GM12878 (cell line): ENCODE data around the gene HDAC9. TPM values are rescaled to one million over a fixed set of nuclear protein-coding genes. Genes with fewer than 3 reads are reported as not detected.

Experiments used
- ATAC-seq: fragments of 200-7000 bp; cut with Tn5 transposase; 3 replicates; pipeline ENCODE4 v1.9.1; 2020; ENCODE audit warnings: mild to moderate bottlenecking, moderate library complexity
- BruUV-seq: library from RNA; stranded (reverse); fragments of 400-500 nt; replicated peaks from 2 replicates; lab custom pipeline; 2021; lab: Mats Ljungman, UMichigan
- CTCF ChIA-PET: fragments of 300-600 bp; sonication (Branson Sonifier 250); formaldehyde crosslinking; extraction: SDS; loops from one replicate; lab custom pipeline; 2021; ENCODE audit warnings: inconsistent platforms; lab: Yijun Ruan, JAX
- POLR2A ChIA-PET: fragments of 350-600 bp; formaldehyde crosslinking; extraction: SDS; loops from one replicate; lab custom pipeline; 2021; ENCODE audit warnings: inconsistent platforms; lab: Charles Lee
- RAD21 ChIA-PET: fragments of 300-600 bp; sonication (Branson Sonifier 250); formaldehyde crosslinking; loops from one replicate; lab custom pipeline; 2023; ENCODE audit warnings: antibody characterized with exemption; ENCODE audit not compliant: unreplicated experiment; lab: Charles Lee
- SMC1A ChIA-PET: fragments of 300-600 bp; sonication (Branson Sonifier 250); formaldehyde crosslinking; loops from one replicate; lab custom pipeline; 2023; ENCODE audit not compliant: unreplicated experiment, uncharacterized antibody; lab: Charles Lee
- DNase-seq: peaks from one replicate; pipeline ENCODE4 v3.0.0-alpha.2; 2011; ENCODE audit warnings: low read depth, low spot score
- FAIRE-seq: peaks from 3 replicates; lab custom pipeline; 2011; peaks lifted over from hg19 to GRCh38; lab: Jason Lieb, UNC
- H2AFZ ChIP-seq: 2 replicates; pipeline ENCODE4 v1.6.0; 2011; ENCODE audit warnings: low read depth, low read length, control low read depth; ENCODE audit not compliant: control insufficient read depth
- H3K27ac ChIP-seq: 2 replicates; pipeline ENCODE4 v1.5.1; 2011; ENCODE audit warnings: control low read depth; ENCODE audit not compliant: control insufficient read depth, insufficient read depth
- H3K27me3 ChIP-seq, 2 experiments: replicated peaks in 1 of 2; 2 replicates each; pipeline versions ENCODE4 v1.6.0 to v1.6.1; 2011; ENCODE audit warnings: low read length in 1 of 2; ENCODE audit not compliant: control insufficient read depth in 2 of 2, insufficient read depth in 2 of 2
- H3K36me3 ChIP-seq, 2 experiments: 2 replicates each; pipeline ENCODE4 v1.5.1; 2011; ENCODE audit warnings: low read length in 1 of 2; ENCODE audit not compliant: control insufficient read depth in 2 of 2, insufficient read depth in 2 of 2
- H3K4me1 ChIP-seq: 2 replicates; pipeline ENCODE4 v1.6.1; 2011; ENCODE audit warnings: mild to moderate bottlenecking, low read length, moderate library complexity, mixed read lengths; ENCODE audit not compliant: control insufficient read depth, insufficient read depth
- H3K4me2 ChIP-seq: 2 replicates; pipeline ENCODE4 v1.6.0; 2011; ENCODE audit warnings: control low read depth; ENCODE audit not compliant: control insufficient read depth, insufficient read depth
- H3K4me3 ChIP-seq: fragments of 200-600 bp; sonication (generic); 2 replicates; pipeline ENCODE4 v1.5.1; 2016
- H3K79me2 ChIP-seq: 2 replicates; pipeline ENCODE4 v1.6.0; 2011; ENCODE audit warnings: low read length; ENCODE audit not compliant: control insufficient read depth, insufficient read depth
- H3K9ac ChIP-seq: 2 replicates; pipeline ENCODE4 v1.8.0; 2011; ENCODE audit warnings: low read length, control low read depth, mixed read lengths; ENCODE audit not compliant: control insufficient read depth, insufficient read depth
- H3K9me3 ChIP-seq: replicated peaks from 3 replicates; pipeline ENCODE4 v1.5.1; 2011; ENCODE audit warnings: mild to moderate bottlenecking, low read length; ENCODE audit not compliant: control insufficient read depth, insufficient read depth
- H4K20me1 ChIP-seq: 2 replicates; pipeline ENCODE4 v1.6.0; 2011; ENCODE audit not compliant: control insufficient read depth, insufficient read depth
- ATF7 ChIP-seq: fragments of 450-650 bp; IDR thresholded peaks from 2 replicates; pipeline ENCODE4 v1.6.1; 2016; ENCODE audit warnings: low read depth, mild to moderate bottlenecking
- BRCA1 ChIP-seq: IDR thresholded peaks from 2 replicates; pipeline ENCODE4 v1.6.1; 2011; ENCODE audit warnings: low read depth, low read length, improper control_type of control experiment
- DPF2 ChIP-seq: fragments of 450-650 bp; IDR thresholded peaks from 2 replicates; pipeline ENCODE4 v1.6.1; 2017; ENCODE audit warnings: mild to moderate bottlenecking
- FOS ChIP-seq: IDR thresholded peaks from 3 replicates; pipeline ENCODE4 v1.6.1; 2011; ENCODE audit warnings: borderline replicate concordance; ENCODE audit not compliant: insufficient read length; ENCODE audit errors: extremely low read depth
- GABPA ChIP-seq: IDR thresholded peaks from 2 replicates; pipeline ENCODE4 v1.6.1; 2014; ENCODE audit warnings: antibody characterized with exemption, low read depth, mild to moderate bottlenecking, inconsistent platforms
- KLF5 ChIP-seq: fragments of 450-650 bp; IDR thresholded peaks from 2 replicates; pipeline ENCODE4 v1.6.1; 2014; ENCODE audit warnings: mild to moderate bottlenecking; ENCODE audit not compliant: partially characterized antibody
- NBN ChIP-seq: fragments of 450-650 bp; IDR thresholded peaks from 2 replicates; pipeline ENCODE4 v1.6.1; 2016
- NR2C1 ChIP-seq: fragments of 450-650 bp; IDR thresholded peaks from 2 replicates; pipeline ENCODE4 v1.6.1; 2017; ENCODE audit warnings: antibody characterized with exemption, mild to moderate bottlenecking, moderate library complexity
- RFX5 ChIP-seq: IDR thresholded peaks from 2 replicates; pipeline ENCODE4 v1.6.1; 2011; ENCODE audit warnings: low read depth, low read length, improper control_type of control experiment
- TCF7 ChIP-seq: IDR thresholded peaks from 2 replicates; pipeline ENCODE4 v1.6.1; 2014; ENCODE audit warnings: antibody characterized with exemption, borderline replicate concordance
- ZNF24 ChIP-seq: fragments of 450-650 bp; IDR thresholded peaks from 2 replicates; pipeline ENCODE4 v1.6.1; 2017; ENCODE audit warnings: antibody characterized with exemption, mild to moderate bottlenecking
- WGBS: methylation state at CpG from one replicate; pipeline ENCODE4 v1.1.6; 2016; ENCODE audit warnings: low lambda C conversion rate; ENCODE audit not compliant: insufficient replicate concordance, insufficient coverage; ENCODE audit errors: missing lambda C conversion rate; 5-methylcytosine and 5-hydroxymethylcytosine counted together
- in situ Hi-C: fragments of 300-500 bp; cut with MboI; formaldehyde crosslinking; loops from 9 replicates; pipeline ENCODE4 v1.14.3; 2018; ENCODE audit warnings: mixed read lengths
- intact Hi-C: fragments of 100-400 bp; cut with micrococcal nuclease; formaldehyde crosslinking; loops from one replicate; pipeline ENCODE4 v1.14.2; 2022; ENCODE audit not compliant: unreplicated experiment
- polyA plus RNA-seq, 11 experiments: library from polyadenylated mRNA; depleted of rRNA in 4 of 11; unstranded in 6 of 11; stranded (reverse) in 5 of 11; fragments of >200 nt; fragmentation: Nextera tagmentation in 4 of 11; fragmentation: Illumina TruSeq in 1 of 11; extraction: Ambion mirVana in 4 of 11; extraction: Trizol in 1 of 11; gene quantifications; 1 replicate in 1 of 11; 2 replicates in 10 of 11; pipeline versions ENCODE4 v1.2.1 to v1.2.3, GENCODE V29; 2011 to 2016; ENCODE audit warnings: inconsistent platforms in 2 of 11, missing spikeins in 2 of 11, low read depth in 1 of 11
- total RNA-seq, 4 experiments: library from RNA; depleted of rRNA in 3 of 4; stranded (reverse); fragments of >200 nt in 3 of 4; fragmentation: Illumina TruSeq in 1 of 4; extraction: Trizol in 1 of 4; gene quantifications; 2 replicates each; pipeline versions ENCODE4 v1.2.1 to v1.2.3, GENCODE V29; 2013 to 2021
- TF ChIP-seq, protein P1 (sequence below): fragments of 450-650 bp; IDR thresholded peaks from 2 replicates; pipeline ENCODE4 v1.6.1; 2017; ENCODE audit warnings: mild to moderate bottlenecking, low read depth, inconsistent platforms; ENCODE audit not compliant: poor library complexity, severe bottlenecking
- TF ChIP-seq, protein P2 (sequence below): IDR thresholded peaks from 2 replicates; pipeline ENCODE4 v1.6.1; 2011; ENCODE audit warnings: low read depth, mild to moderate bottlenecking, low read length, moderate library complexity, borderline replicate concordance; ENCODE audit errors: extremely low read depth
- TF ChIP-seq, protein P3 (sequence below): fragments of 450-650 bp; IDR thresholded peaks from 2 replicates; pipeline ENCODE4 v1.6.1; 2016; ENCODE audit warnings: mild to moderate bottlenecking

HDAC9 gene
- total and polyA plus RNA-seq, 10 of the 15 experiments (the other 5 are each of a cell fraction or from before 2014, with no cell fraction given), result 0.73 to 12.8 (median 0.92) TPM

DNA sequence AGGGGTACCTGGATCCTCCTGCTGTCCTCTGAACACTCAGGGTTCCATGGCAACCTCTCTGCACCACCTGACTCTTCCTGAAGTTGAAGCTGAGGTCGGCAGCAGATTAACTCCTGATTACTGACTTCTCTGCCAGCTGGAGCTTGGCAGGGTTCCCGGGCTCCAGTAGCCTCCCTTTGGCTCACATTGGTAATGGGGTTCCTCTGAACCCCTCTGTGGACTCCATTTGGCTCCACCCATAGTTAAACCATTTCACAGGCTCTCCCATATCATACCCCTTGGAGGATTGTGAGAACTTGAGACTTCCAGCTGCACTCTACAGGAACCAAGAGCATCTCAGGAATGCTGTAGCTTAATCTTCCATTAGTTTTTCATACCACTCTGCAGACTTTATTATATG is 292.5 kb downstream of the HDAC9 start:
- FAIRE-seq, result no peak
- in situ Hi-C loops, result no loop called here
- H3K4me2 ChIP-seq, result no peak overlapping the region
- H3K9me3 ChIP-seq, result no peaks in the 10 kb centered on the region
- no peaks in the 10 kb centered on the region for H3K27me3 ChIP-seq
- H3K79me2 ChIP-seq, result no peaks in the 10 kb centered on the region
- H2AFZ ChIP-seq, result no peak overlapping the region
- DNase-seq, result no peak
- H3K4me1 ChIP-seq, result no peaks in the 10 kb centered on the region
- no TSS peak for BruUV-seq
- CTCF ChIA-PET, result interaction anchor here (1.9 kb wide), 1 partner anchor 122 kb away, joined by 4 read pairs; no protein-coding TSS in a partner anchor
- no peak overlapping the region for H3K9ac ChIP-seq
- RAD21 ChIA-PET, result no interaction called here
- H4K20me1 ChIP-seq, result no peaks in the 10 kb centered on the region
- POLR2A ChIA-PET, result no interaction called here
- no peak for ATAC-seq
- no peaks in the 10 kb centered on the region for H3K36me3 ChIP-seq
- 9% methylated on average over 2 of the region's 2 CpGs for WGBS
- intact Hi-C loops, result no loop called here
- no peak overlapping the region for H3K27ac ChIP-seq
- no peak overlapping the region for H3K4me3 ChIP-seq
- SMC1A ChIA-PET, result no interaction called here
- no peak for TF ChIP-seq KLF5
- TF ChIP-seq FOS, result no peak
- TF ChIP-seq ATF7, result no peak
- TF ChIP-seq NR2C1, result no peak
- TF ChIP-seq DPF2, result no peak
- TF ChIP-seq RFX5, result no peak
- TF ChIP-seq ZNF24, result no peak
- TF ChIP-seq NBN, result no peak

DNA sequence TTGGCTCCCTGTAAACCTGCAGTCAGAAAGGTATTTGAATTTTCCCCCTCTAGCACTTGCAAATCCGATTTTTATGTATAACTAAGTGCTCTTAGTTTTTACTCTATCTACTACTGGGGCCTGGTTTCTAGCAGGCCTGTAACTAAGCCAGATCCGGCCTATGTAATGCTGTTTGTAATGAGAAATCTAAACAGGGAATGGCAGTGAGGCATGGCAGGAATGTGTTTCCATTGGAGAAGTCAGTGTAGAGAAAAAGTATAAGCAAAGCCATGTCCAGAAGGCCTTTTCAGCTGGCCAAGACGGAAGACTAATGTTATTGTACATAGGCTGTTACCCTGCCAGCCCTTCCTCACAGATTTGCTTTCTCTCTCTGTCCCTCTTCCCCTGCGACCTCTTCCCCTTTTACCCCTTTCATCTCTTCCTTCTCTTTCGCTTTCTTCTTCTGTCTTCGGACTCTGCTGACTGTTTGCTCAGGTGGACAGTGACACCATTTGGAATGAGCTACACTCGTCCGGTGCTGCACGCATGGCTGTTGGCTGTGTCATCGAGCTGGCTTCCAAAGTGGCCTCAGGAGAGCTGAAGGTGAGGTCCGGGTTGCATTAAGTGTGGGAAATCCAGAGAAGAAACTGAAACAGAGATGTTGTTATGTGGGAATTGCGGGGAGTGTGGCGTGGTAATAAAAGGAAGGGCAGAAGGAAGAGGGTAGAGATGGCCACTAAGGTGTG is 297.5 kb downstream of the HDAC9 start:
- CTCF ChIA-PET, result interaction anchor here (0.6 to 1.2 kb wide), 3 partner anchors 14 to 256 kb away, joined by 3 read pairs; no protein-coding TSS in a partner anchor
- in situ Hi-C loops, result no loop called here
- ATAC-seq (no peak), FAIRE-seq (no peak), DNase-seq (no peak)
- H3K27ac ChIP-seq, result no peak overlapping the region
- intact Hi-C loops, result no loop called here
- TF ChIP-seq, protein P1, sequence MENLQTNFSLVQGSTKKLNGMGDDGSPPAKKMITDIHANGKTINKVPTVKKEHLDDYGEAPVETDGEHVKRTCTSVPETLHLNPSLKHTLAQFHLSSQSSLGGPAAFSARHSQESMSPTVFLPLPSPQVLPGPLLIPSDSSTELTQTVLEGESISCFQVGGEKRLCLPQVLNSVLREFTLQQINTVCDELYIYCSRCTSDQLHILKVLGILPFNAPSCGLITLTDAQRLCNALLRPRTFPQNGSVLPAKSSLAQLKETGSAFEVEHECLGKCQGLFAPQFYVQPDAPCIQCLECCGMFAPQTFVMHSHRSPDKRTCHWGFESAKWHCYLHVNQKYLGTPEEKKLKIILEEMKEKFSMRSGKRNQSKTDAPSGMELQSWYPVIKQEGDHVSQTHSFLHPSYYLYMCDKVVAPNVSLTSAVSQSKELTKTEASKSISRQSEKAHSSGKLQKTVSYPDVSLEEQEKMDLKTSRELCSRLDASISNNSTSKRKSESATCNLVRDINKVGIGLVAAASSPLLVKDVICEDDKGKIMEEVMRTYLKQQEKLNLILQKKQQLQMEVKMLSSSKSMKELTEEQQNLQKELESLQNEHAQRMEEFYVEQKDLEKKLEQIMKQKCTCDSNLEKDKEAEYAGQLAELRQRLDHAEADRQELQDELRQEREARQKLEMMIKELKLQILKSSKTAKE, result no peak
- TF ChIP-seq, protein P2, sequence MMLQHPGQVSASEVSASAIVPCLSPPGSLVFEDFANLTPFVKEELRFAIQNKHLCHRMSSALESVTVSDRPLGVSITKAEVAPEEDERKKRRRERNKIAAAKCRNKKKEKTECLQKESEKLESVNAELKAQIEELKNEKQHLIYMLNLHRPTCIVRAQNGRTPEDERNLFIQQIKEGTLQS, result no peak
- TF ChIP-seq TCF7 (no peak), GABPA (no peak), BRCA1 (no peak)
- TF ChIP-seq, protein P3, sequence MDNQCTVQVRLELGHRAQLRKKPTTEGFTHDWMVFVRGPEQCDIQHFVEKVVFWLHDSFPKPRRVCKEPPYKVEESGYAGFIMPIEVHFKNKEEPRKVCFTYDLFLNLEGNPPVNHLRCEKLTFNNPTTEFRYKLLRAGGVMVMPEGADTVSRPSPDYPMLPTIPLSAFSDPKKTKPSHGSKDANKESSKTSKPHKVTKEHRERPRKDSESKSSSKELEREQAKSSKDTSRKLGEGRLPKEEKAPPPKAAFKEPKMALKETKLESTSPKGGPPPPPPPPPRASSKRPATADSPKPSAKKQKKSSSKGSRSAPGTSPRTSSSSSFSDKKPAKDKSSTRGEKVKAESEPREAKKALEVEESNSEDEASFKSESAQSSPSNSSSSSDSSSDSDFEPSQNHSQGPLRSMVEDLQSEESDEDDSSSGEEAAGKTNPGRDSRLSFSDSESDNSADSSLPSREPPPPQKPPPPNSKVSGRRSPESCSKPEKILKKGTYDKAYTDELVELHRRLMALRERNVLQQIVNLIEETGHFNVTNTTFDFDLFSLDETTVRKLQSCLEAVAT, result no peak
- WGBS, result 46% methylated on average over 13 of the region's 13 CpGs
- no peak overlapping the region for H3K9ac ChIP-seq
- no peaks in the 10 kb centered on the region for H3K36me3 ChIP-seq
- H3K4me1 ChIP-seq, result no peaks in the 10 kb centered on the region
- SMC1A ChIA-PET, result interaction anchor here (0.6 to 1.7 kb wide), 4 partner anchors 10 to 39 kb away, joined by 3 to 4 read pairs (median 4); no protein-coding TSS in a partner anchor
- H3K79me2 ChIP-seq, result no peaks in the 10 kb centered on the region
- no peaks in the 10 kb centered on the region for H4K20me1 ChIP-seq
- POLR2A ChIA-PET, result no interaction called here
- H3K27me3 ChIP-seq, result no peaks in the 10 kb centered on the region
- no peaks in the 10 kb centered on the region for H3K9me3 ChIP-seq
- BruUV-seq, result no TSS peak
- H3K4me3 ChIP-seq, result no peak overlapping the region
- RAD21 ChIA-PET, result interaction anchor here (1.5 kb wide), 1 partner anchor 99 kb away, joined by 3 read pairs; no protein-coding TSS in a partner anchor
- H2AFZ ChIP-seq, result no peak overlapping the region
- H3K4me2 ChIP-seq, result no peak overlapping the region
